ENCODE data around the gene PSME3. TPM values are rescaled to one million over a fixed set of nuclear protein-coding genes. Genes with fewer than 3 reads are reported as not detected.

The PSME3 gene
- total and polyA plus RNA-seq, 2 of the 13 experiments (the other 11 are each of a cell fraction or from before 2014, with no cell fraction given) = 66.3 to 135 TPM

GRCh38 chr17:42846594-42847280, 13.5 kb downstream of the PSME3 start:
- H3K79me2 ChIP-seq (ENCODE audit: insufficient read depth, low read length) = no peaks in the 10 kb centered on the region
- no peak overlapping the region for H3K9ac ChIP-seq (ENCODE audit: insufficient read depth, low read depth, low read length)
- H3K27ac ChIP-seq (ENCODE audit: extremely low read length, insufficient read depth, low read length) = peak overlapping the region; percentile 9
- CTCF ChIA-PET (ENCODE audit: low intra/inter-chr PET ratio, low total read pairs) = no interaction called here
- peak; percentile 53 for FAIRE-seq
- H3K36me3 ChIP-seq (replicated peaks in 1 of 2; ENCODE audit: control insufficient read depth in 1 of 2, insufficient read depth in 2 of 2, low read length in 2 of 2) = peaks cover 26 to 39% of the 10 kb centered on the region in 2 experiments
- no peak overlapping the region for H3K4me2 ChIP-seq (ENCODE audit: low read depth, low read length)
- peak; percentile 23 for DNase-seq (ENCODE audit: low spot score)
- no TSS peak for BruUV-seq (replicated peaks)
- H3K4me3 ChIP-seq (replicated peaks in 1 of 3; ENCODE audit: insufficient read depth in 1 of 3, low read depth in 2 of 3, low read length in 3 of 3) = no peak overlapping the region
- ATAC-seq = peak; percentile 14
- POLR2A ChIA-PET = interaction anchor here (1.0 to 5.0 kb wide), 7 partner anchors 8 to 90 kb away, joined by 3 to 39 read pairs (median 10); partner anchors contain the start of gene BECN1
- no peak overlapping the region for H2AFZ ChIP-seq (ENCODE audit: low read length)
- H3K27me3 ChIP-seq (ENCODE audit: control insufficient read depth in 1 of 2, insufficient read depth in 2 of 2, low read length in 2 of 2) = no peaks in the 10 kb centered on the region
- no peaks in the 10 kb centered on the region for H3K9me3 ChIP-seq (ENCODE audit: low read length)
- WGBS (ENCODE audit: low lambda C conversion rate) = 81% methylated on average over 8 of the region's 9 CpGs
- intact Hi-C loops (cut with micrococcal nuclease; ENCODE audit: unreplicated experiment) (no loop called here), in situ Hi-C loops (cut with HindIII; ENCODE audit: extremely low pct_ligation_motif_present, low pct_unique_long_range_greater_than_20kb) (loop anchor here (10.0 kb wide), 1 partner anchor 138 kb away; the partner anchor contains the start of genes PTGES3L and RUNDC1)
- peaks cover 33% of the 10 kb centered on the region for H3K4me1 ChIP-seq (ENCODE audit: insufficient read depth, low read length)
- H4K20me1 ChIP-seq (ENCODE audit: insufficient read depth, low read length) = no peaks in the 10 kb centered on the region
- TF ChIP-seq CEBPB (IDR thresholded peaks at IDR 0.05; ENCODE audit: borderline replicate concordance, low read depth, low read length) (peak; percentile 49; the same call in 1 of the 2 replicates), ZNF574 (CRISPR knock-in tag; IDR thresholded peaks at IDR 0.05) (no peak), ARID5B (CRISPR knock-in tag; IDR thresholded peaks at IDR 0.05) (0 out of 2 replicates have a peak, but pooled peaks have one; percentile 12), NR0B2 (CRISPR knock-in tag; IDR thresholded peaks at IDR 0.05) (no peak), YEATS4 (CRISPR knock-in tag; IDR thresholded peaks at IDR 0.05; ENCODE audit: borderline replicate concordance) (no peak), POLR2A (IDR thresholded peaks at IDR 0.05; ENCODE audit: insufficient read depth in 1 of 2, low read depth in 2 of 2, low read length in 2 of 2) (peak in 1 of 2 experiments; percentile 24; a peak in 1 of 4 replicates), MTA3 (CRISPR knock-in tag; IDR thresholded peaks at IDR 0.05) (no peak), ZMYM2 (CRISPR knock-in tag; IDR thresholded peaks at IDR 0.05) (no peak), AGO2 (optimal IDR thresholded peaks at IDR 0.05; ENCODE audit: low read depth, low read length) (peak; percentile 31), DDIT3 (CRISPR knock-in tag; IDR thresholded peaks at IDR 0.05) (no peak), HIC2 (CRISPR knock-in tag; IDR thresholded peaks at IDR 0.05; ENCODE audit: low read depth) (no peak), ZIK1 (CRISPR knock-in tag; IDR thresholded peaks at IDR 0.05; ENCODE audit: borderline replicate concordance, low read depth) (no peak), NR1H2 (CRISPR knock-in tag; IDR thresholded peaks at IDR 0.05; ENCODE audit: borderline replicate concordance, low read depth) (no peak), SP4 (CRISPR knock-in tag; IDR thresholded peaks at IDR 0.05) (no peak), NFE2L2 (IDR thresholded peaks at IDR 0.05; ENCODE audit: low read length) (no peak)

Data from HepG2 (cell line).